NK-92 (cell line): ENCODE results near the gene PIF1.
"Not testable (repeated sequence)": the region's sequence is repeated elsewhere in the genome, so short reads cannot be mapped to it uniquely, and the experiment has no call there.

ENCODE experiments used
- DNase-seq: peaks from one replicate; lab custom pipeline; 2025; ENCODE audit not compliant: unreplicated experiment; lab: John Stamatoyannopoulos, UW

The PIF1 gene

GRCh38 chr15:64847448-64847847 lies 22.0 kb upstream of the PIF1 start:
- DNase-seq: no peak

DNA sequence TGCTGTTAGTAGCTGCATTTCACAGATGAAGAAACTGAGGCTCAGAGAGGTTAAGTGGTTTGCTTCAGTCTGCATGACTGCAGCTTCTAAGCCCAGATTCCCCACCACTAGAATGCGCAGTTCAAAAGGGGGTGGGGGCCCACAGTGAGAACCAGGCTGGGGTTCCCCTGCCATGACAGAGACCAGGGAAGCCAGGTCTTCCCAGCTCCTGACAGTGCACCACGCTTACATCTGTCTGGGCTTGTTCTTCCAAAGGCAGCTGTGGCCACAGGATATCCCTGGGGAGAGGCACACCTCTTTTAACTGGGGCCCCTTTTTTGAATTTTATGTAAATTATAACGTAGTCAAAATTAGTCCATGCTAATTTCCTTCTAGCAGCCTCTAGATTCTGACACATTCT lies 21.6 kb upstream of the PIF1 start:
- no peak for DNase-seq

- DNase-seq: no peak
Observed at GRCh38 chr15:64845831-64846595, 20.6 kb upstream of the PIF1 start.

DNA sequence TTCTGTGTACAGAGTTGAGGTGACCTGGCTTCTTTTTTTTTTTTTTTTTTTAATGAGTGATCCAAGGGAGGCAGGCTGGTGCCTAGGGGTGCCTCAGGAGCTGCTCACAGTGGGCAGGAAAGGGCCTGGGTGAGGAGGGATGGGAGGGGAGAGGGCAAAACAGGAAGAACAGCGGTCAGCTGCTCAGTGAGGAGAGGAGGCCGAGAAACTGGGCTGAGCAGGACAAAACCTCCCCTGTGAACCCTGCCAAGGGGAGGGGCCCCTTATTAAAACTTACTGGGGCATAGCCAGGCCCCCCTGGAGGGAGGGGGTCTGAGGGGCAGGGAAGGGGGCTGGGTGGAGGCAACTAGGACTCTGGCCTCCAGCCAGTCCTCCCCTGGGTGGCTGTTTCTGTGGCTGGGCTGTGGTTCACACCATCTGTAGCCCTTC lies 19.8 kb upstream of the PIF1 start:
- no peak for DNase-seq

DNA sequence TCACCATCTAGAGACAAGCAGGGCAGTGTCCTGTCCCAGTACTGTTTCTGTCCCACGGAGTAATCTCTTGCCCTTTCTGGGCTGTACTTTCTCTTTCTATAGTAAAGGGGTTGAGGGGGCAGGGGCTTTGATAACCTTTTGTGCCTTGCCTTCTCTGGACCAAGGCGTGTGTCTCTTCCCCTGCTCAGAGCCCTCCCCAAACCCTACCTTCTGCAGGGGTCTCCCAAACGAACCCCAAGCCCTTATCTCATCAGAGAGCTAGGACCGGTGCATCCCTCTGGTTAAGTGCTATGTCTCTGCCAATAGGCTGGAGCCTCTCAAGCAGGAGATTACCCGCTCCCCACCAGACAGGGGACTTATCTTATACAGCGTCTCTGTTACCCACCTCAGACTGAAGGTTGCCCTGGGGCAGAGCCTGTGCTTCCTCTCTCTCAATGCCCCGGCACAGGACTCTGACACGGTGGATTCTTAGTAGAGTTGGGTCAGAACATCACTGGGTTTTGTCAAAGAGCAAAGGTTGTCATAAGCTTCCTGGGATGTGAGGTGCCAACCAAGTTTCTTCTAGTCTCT lies 19.2 kb upstream of the PIF1 start:
- no peak for DNase-seq

GRCh38 chr15:64843991-64844390 lies 18.5 kb upstream of the PIF1 start:
- no peak for DNase-seq

- DNase-seq: no peak
Observed at GRCh38 chr15:64842986-64843561, 17.6 kb upstream of the PIF1 start.

- DNase-seq: no peak
Observed at GRCh38 chr15:64842096-64842939, 16.9 kb upstream of the PIF1 start.

- DNase-seq: peak; percentile 42
Observed at GRCh38 chr15:64841344-64842095, 16.1 kb upstream of the PIF1 start, which contains the start of gene PLEKHO2. Gene PLEKHO2, plus strand, starts transcription at chr15:64841915. Its CDS starts 102 bp downstream, at chr15:64842017.

DNA sequence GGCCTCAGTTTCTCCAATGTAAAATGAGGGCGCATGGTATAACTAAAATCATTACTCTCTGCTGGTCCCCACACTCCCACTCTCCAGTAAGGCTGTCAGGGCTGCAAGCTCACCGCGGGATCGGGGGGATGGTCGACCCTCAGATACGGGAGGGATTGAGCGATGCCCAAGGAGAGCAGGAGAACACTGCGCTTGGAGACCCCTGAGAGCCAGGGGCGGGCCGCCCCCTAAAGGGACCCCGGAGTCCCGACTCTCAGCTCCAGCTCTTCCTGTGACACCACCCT lies 15.6 kb upstream of the PIF1 start:
- no peak for DNase-seq

DNA sequence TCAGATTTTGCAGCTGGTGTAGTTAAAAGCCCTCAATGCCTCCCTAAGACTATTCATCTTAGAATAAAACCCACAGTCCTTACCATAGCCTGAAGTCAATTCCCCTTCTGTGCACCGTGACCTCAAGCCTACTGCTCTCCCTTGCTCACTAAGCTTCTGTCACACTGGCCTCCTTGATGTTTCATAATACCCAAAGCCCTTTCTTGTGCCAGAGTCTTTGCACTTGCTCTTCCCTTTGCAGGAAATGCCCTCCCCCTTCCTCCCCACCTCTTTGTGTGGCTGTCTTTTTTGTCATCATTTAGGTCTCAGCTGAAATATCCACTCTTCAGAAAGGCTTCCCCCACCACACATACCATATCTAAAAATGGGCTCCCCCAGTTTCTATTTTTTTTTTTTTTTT lies 12.1 kb upstream of the PIF1 start:
- no peak for DNase-seq

GRCh38 chr15:64836023-64836536 lies 10.6 kb upstream of the PIF1 start:
- no peak for DNase-seq

DNA sequence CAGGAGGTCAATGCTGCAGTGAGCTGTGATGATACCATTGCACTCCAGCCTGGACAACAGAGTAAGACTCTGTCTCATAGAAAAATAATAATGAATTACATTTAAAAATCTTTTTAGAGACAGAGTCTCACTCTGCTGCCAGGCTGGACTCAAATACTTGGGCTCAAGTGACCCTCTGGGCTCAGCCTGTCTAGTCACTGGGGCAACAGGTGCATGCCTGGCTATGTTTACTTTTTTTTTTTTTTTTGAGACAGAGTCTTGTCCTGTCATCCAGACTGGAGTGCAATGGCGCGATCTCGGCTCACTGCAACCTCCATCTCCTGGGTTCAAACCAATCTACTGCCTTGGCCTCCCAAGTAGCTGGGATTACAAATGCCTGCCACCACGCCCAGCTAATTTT lies 8.2 kb upstream of the PIF1 start:
- no peak for DNase-seq

DNA sequence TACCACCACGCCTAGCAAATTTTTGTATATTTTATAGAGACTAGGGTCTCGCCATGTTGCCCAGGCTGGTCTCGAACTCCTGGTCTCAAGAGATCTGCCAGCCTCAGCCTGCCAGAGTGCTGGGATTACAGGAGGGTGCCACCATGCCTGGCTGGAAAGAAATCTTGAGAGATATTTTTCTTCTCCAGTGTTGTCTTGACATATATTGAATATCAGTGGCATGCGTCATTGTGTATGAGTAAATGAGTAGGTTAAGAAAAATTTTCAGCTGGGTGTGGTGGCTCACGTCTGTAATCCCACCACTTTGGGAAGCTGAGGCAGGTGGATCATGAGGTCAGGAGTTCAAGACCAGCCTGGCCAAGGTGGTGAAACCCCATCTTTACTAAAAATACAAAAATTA lies 3.5 kb upstream of the PIF1 start:
- DNase-seq: no peak

GRCh38 chr15:64824929-64825430 lies 467 bp downstream of the PIF1 start:
- no peak for DNase-seq

GRCh38 chr15:64816452-64816851 lies 9.0 kb downstream of the PIF1 start:
- no peak for DNase-seq

GRCh38 chr15:64814965-64815364 lies 10.5 kb downstream of the PIF1 start:
- not testable (repeated sequence) for DNase-seq

GRCh38 chr15:64814283-64814682 lies 11.2 kb downstream of the PIF1 start:
- DNase-seq: not testable (repeated sequence)

DNA sequence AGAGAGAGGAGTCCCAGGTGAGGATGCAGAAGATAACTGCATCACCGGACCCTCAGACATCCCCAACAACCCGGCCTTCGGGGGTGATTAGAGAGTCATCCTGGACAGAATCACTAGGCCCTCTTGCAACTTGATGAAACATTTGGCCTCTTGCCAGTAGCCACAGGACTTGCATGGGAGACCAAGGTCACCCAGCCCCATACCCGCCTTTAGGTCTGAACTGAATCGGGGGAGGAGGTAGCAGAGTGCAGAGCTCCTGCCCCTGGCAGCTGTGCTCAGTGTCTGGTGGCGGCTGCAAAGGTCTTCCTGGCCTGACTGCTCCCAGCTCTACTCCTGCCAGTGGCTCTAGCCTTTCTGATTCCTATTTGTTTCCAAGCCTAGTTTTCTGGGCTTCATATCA lies 12.4 kb downstream of the PIF1 start:
- DNase-seq: no peak

- no peak for DNase-seq
Observed at GRCh38 chr15:64810497-64811326, 14.7 kb downstream of the PIF1 start.
